Chondrocyte (in vitro differentiated cells): Measurements from ENCODE around the gene PIM3. TPM values are rescaled to one million over a fixed set of nuclear protein-coding genes. Genes with fewer than 3 reads are reported as not detected.

Experiments used
- DNase-seq: peaks from one replicate; pipeline ENCODE4 v3.0.0; 2021; ENCODE audit warnings: mixed read lengths, low spot score
- H3K27ac Mint-ChIP-seq: one replicate; pipeline ENCODE4 v1.8.0; 2021; ENCODE audit warnings: mild to moderate bottlenecking, moderate library complexity, mixed read lengths; ENCODE audit not compliant: unreplicated experiment
- H3K27me3 Mint-ChIP-seq: 2 replicates; pipeline ENCODE4 v1.8.0; 2021; ENCODE audit warnings: low read depth, mixed read lengths
- H3K36me3 Mint-ChIP-seq: 2 replicates; pipeline ENCODE4 v1.8.0; 2021; ENCODE audit warnings: low read depth, mixed read lengths
- H3K4me1 Mint-ChIP-seq: 2 replicates; pipeline ENCODE4 v1.8.0; 2021; ENCODE audit warnings: low read depth, mild to moderate bottlenecking, mixed read lengths
- H3K4me3 Mint-ChIP-seq: one replicate; pipeline ENCODE4 v1.8.0; 2021; ENCODE audit warnings: mild to moderate bottlenecking, moderate library complexity, mixed read lengths; ENCODE audit not compliant: unreplicated experiment
- H3K9me3 Mint-ChIP-seq: 2 replicates; pipeline ENCODE4 v1.8.0; 2021; ENCODE audit warnings: low read depth, mixed read lengths
- total RNA-seq: library from RNA; stranded (reverse); gene quantifications from 3 replicates; pipeline ENCODE4 v1.2.1, GENCODE V29; 2021
- TF ChIP-seq, protein P1 (sequence below): fragments of 200-600 bp; sonication (generic); IDR thresholded peaks from 2 replicates; pipeline ENCODE4 v1.5.0; 2021; ENCODE audit warnings: antibody characterized with exemption, mild to moderate bottlenecking, moderate library complexity

The PIM3 gene
- total RNA-seq, 1 donor from 2014 or later: 18.2 TPM

- Mint-ChIP-seq H3K36me3 (no peaks in the 10 kb centered on the region), H3K4me1 (peaks cover 28% of the 10 kb centered on the region), H3K4me3 (no peak overlapping the region), H3K27ac (peak overlapping the region; percentile 43), H3K9me3 (no peaks in the 10 kb centered on the region), H3K27me3 (no peaks in the 10 kb centered on the region)
- TF ChIP-seq, protein P1, sequence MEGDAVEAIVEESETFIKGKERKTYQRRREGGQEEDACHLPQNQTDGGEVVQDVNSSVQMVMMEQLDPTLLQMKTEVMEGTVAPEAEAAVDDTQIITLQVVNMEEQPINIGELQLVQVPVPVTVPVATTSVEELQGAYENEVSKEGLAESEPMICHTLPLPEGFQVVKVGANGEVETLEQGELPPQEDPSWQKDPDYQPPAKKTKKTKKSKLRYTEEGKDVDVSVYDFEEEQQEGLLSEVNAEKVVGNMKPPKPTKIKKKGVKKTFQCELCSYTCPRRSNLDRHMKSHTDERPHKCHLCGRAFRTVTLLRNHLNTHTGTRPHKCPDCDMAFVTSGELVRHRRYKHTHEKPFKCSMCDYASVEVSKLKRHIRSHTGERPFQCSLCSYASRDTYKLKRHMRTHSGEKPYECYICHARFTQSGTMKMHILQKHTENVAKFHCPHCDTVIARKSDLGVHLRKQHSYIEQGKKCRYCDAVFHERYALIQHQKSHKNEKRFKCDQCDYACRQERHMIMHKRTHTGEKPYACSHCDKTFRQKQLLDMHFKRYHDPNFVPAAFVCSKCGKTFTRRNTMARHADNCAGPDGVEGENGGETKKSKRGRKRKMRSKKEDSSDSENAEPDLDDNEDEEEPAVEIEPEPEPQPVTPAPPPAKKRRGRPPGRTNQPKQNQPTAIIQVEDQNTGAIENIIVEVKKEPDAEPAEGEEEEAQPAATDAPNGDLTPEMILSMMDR: no peak
- no peak for DNase-seq
Observed at GRCh38 chr22:49933236-49934159, 27.1 kb upstream of the PIM3 start.

GRCh38 chr22:49934160-49934890 lies 26.2 kb upstream of the PIM3 start:
- Mint-ChIP-seq H3K4me3 (no peak overlapping the region), H3K27me3 (no peaks in the 10 kb centered on the region), H3K4me1 (peaks cover 28% of the 10 kb centered on the region), H3K9me3 (no peaks in the 10 kb centered on the region), H3K36me3 (no peaks in the 10 kb centered on the region), H3K27ac (no peak overlapping the region)
- no peak for DNase-seq
- TF ChIP-seq, protein P1: no peak

DNA sequence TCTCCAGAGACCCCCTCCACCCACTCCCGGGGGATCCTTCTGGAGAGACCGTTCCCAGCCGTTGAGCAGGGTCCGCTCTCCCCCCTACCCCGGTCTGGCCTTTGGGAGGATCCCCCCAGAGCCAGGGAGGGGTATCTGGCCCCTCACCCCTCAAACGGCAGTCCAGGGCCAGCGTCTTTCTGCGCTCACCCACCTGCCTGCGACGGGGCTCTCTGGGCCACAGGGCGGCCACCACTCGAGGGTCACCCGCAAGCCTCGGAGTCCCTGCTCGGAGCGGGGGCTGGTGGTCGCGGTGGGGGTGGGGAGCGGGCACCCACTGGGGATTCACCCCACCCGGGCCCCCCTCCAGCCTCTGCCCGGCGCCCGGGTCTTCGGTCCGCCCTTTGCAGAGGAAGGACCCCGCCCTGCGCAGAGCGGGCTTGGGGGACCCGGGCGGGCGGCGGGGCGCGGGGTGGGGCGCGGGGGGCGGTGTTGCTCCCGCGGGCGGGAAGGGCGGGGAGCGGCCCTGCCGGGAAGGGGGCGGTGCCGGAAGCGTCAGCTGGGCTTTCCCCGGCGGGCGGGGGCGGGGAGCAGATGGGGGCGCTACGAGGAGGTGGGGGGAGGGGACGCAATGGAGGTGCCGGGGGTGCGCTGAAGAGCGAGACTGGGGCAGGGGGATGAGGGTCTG lies 25.5 kb upstream of the PIM3 start:
- H3K27me3 Mint-ChIP-seq: no peaks in the 10 kb centered on the region
- H3K27ac Mint-ChIP-seq: no peak overlapping the region
- peaks cover 28% of the 10 kb centered on the region for H3K4me1 Mint-ChIP-seq
- no peak overlapping the region for H3K4me3 Mint-ChIP-seq
- TF ChIP-seq, protein P1: no peak
- no peaks in the 10 kb centered on the region for H3K36me3 Mint-ChIP-seq
- H3K9me3 Mint-ChIP-seq: no peaks in the 10 kb centered on the region
- DNase-seq: no peak

DNA sequence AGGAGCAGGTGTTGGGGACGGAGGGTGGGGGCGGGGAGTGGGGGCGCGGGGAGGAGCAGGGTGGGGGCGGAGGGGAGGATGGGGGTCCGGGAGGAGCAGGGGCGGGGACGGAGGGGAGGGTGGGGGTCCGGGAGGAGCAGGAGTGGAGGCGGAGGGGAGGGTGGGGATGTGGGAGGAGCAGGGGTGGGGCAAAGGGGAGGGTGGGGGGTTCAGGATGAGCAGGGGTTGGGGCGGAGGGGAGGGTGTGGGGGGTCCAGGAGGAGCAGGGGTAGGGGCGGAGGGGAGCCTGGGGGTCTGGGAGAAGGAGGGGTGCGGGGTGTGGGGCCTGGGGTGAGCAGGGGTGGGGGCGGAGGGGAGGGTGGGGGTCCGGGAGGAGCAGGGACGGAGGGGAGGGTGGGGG lies 25.0 kb upstream of the PIM3 start:
- H3K9me3 Mint-ChIP-seq: no peaks in the 10 kb centered on the region
- peaks cover 28% of the 10 kb centered on the region for H3K4me1 Mint-ChIP-seq
- no peaks in the 10 kb centered on the region for H3K27me3 Mint-ChIP-seq
- H3K36me3 Mint-ChIP-seq: no peaks in the 10 kb centered on the region
- TF ChIP-seq, protein P1: no peak
- H3K4me3 Mint-ChIP-seq: no peak overlapping the region
- DNase-seq: no peak
- H3K27ac Mint-ChIP-seq: no peak overlapping the region
